HepG2 (cell line): ENCODE results near the gene RCE1. TPM values are rescaled to one million over a fixed set of nuclear protein-coding genes. Genes with fewer than 3 reads are reported as not detected.

Source experiments
- ATAC-seq: fragments of 200-7000 bp; cut with Tn5 transposase; 3 replicates; pipeline ENCODE4 v1.9.1; 2020; ENCODE audit warnings: mild to moderate bottlenecking, moderate library complexity
- BruUV-seq: library from RNA; stranded (reverse); fragments of 400-500 nt; replicated peaks from 2 replicates; lab custom pipeline; 2021; lab: Mats Ljungman, UMichigan
- CTCF ChIA-PET: fragments of 300-600 bp; formaldehyde crosslinking; extraction: SDS; loops from one replicate; lab custom pipeline; 2021; ENCODE audit warnings: low total read pairs, inconsistent platforms, low intra/inter-chr PET ratio; lab: Yijun Ruan, JAX
- POLR2A ChIA-PET: fragments of 350-600 bp; sonication (Branson Sonifier 250); formaldehyde crosslinking; loops from one replicate; lab custom pipeline; 2020; ENCODE audit warnings: antibody characterized with exemption, inconsistent platforms; lab: Yijun Ruan, JAX
- DNase-seq: peaks from one replicate; pipeline ENCODE4 v3.0.0-alpha.2; 2015; ENCODE audit warnings: low spot score
- FAIRE-seq: peaks from 3 replicates; lab custom pipeline; 2011; peaks lifted over from hg19 to GRCh38; lab: Jason Lieb, UNC
- H2AFZ ChIP-seq: one replicate; pipeline ENCODE4 v1.6.1; 2011; ENCODE audit warnings: low read length, inconsistent platforms
- H3K27ac ChIP-seq: fragments of 300-600 bp; 3 replicates; pipeline ENCODE4 v1.8.0; 2011; ENCODE audit warnings: mixed run types, mild to moderate bottlenecking, mixed read lengths, low read length, inconsistent platforms; ENCODE audit not compliant: insufficient read depth; ENCODE audit errors: extremely low read length
- H3K27me3 ChIP-seq, 2 experiments: fragments of 200-600 bp in 1 of 2; 2 replicates in 1 of 2; 3 replicates in 1 of 2; pipeline versions ENCODE4 v1.6.0 to v1.8.0; 2011; ENCODE audit warnings: low read length in 2 of 2, mild to moderate bottlenecking in 2 of 2, moderate library complexity in 2 of 2, inconsistent platforms in 1 of 2; ENCODE audit not compliant: insufficient read depth in 2 of 2, control insufficient read depth in 1 of 2
- H3K36me3 ChIP-seq, 2 experiments: fragments of 200-600 bp in 1 of 2; replicated peaks in 1 of 2; 2 replicates in 1 of 2; 3 replicates in 1 of 2; pipeline versions ENCODE4 v1.5.1 to v1.8.0; 2011; ENCODE audit warnings: low read length in 2 of 2, inconsistent platforms in 1 of 2; ENCODE audit not compliant: insufficient read depth in 2 of 2, control insufficient read depth in 1 of 2
- H3K4me1 ChIP-seq: 2 replicates; pipeline ENCODE4 v1.5.1; 2012; ENCODE audit warnings: low read length, inconsistent platforms; ENCODE audit not compliant: insufficient read depth
- H3K4me2 ChIP-seq: 2 replicates; pipeline ENCODE4 v1.6.0; 2011; ENCODE audit warnings: low read depth, low read length, inconsistent platforms
- H3K4me3 ChIP-seq, 3 experiments: fragments of 200-600 bp in 1 of 3; sonication (generic), shearing (Covaris generic) in 1 of 3; replicated peaks in 1 of 3; 2 replicates each; pipeline ENCODE4 v1.5.1; 2011 to 2016; ENCODE audit warnings: low read length in 3 of 3, inconsistent platforms in 2 of 3, low read depth in 2 of 3, mild to moderate bottlenecking in 2 of 3, control low read depth in 1 of 3, mixed read lengths in 1 of 3; ENCODE audit not compliant: insufficient read depth in 1 of 3
- H3K79me2 ChIP-seq: one replicate; pipeline ENCODE4 v1.6.1; 2011; ENCODE audit warnings: low read length, inconsistent platforms; ENCODE audit not compliant: insufficient read depth
- H3K9ac ChIP-seq: 2 replicates; pipeline ENCODE4 v1.6.0; 2011; ENCODE audit warnings: mild to moderate bottlenecking, low read depth, low read length, inconsistent platforms; ENCODE audit not compliant: insufficient read depth
- H3K9me3 ChIP-seq: 2 replicates; pipeline ENCODE4 v1.5.1; 2012; ENCODE audit warnings: mild to moderate bottlenecking, low read length
- H4K20me1 ChIP-seq: 2 replicates; pipeline ENCODE4 v1.6.0; 2011; ENCODE audit warnings: inconsistent platforms, mild to moderate bottlenecking, low read length, moderate library complexity; ENCODE audit not compliant: insufficient read depth
- KLF11 ChIP-seq: IDR thresholded peaks from 2 replicates; pipeline ENCODE4 v1.6.1; 2016; ENCODE audit warnings: missing compliant biosample characterization
- RERE ChIP-seq: IDR thresholded peaks from 2 replicates; pipeline ENCODE4 v1.6.1; 2016; ENCODE audit warnings: low read depth, missing genetic modification reagents, missing compliant biosample characterization
- ZNF20 ChIP-seq: sonication (generic); formaldehyde crosslinking; IDR thresholded peaks from 2 replicates; pipeline ENCODE4 v1.4.0; 2020; ENCODE audit warnings: mild to moderate bottlenecking, moderate library complexity, missing genetic modification reagents
- WGBS: methylation state at CpG from one replicate; pipeline ENCODE4 v1.1.6; 2017; ENCODE audit warnings: low lambda C conversion rate; 5-methylcytosine and 5-hydroxymethylcytosine counted together
- in situ Hi-C: cut with HindIII; loops from 2 replicates; pipeline ENCODE4 v1.10.0; 2017; ENCODE audit warnings: low pct_unique_long_range_greater_than_20kb; ENCODE audit not compliant: extremely low pct_ligation_motif_present
- intact Hi-C: fragments of 100-400 bp; cut with micrococcal nuclease; formaldehyde crosslinking; loops from one replicate; pipeline ENCODE4 v1.10.0; 2022; ENCODE audit not compliant: unreplicated experiment
- polyA plus RNA-seq, 8 experiments: library from polyadenylated mRNA; depleted of rRNA in 3 of 8; stranded (reverse) in 7 of 8; unstranded in 1 of 8; fragments of >200 nt; fragmentation: Illumina TruSeq in 4 of 8; extraction: Trizol in 4 of 8; gene quantifications; 2 replicates each; pipeline versions ENCODE4 v1.2.1 to v1.2.3, GENCODE V29; 2011 to 2016; ENCODE audit warnings: low read depth in 4 of 8, missing spikeins in 1 of 8, mixed read lengths in 1 of 8; ENCODE audit not compliant: insufficient read depth in 1 of 8
- total RNA-seq, 5 experiments: library from RNA; depleted of rRNA; stranded (reverse); fragments of >200 nt; fragmentation: Illumina TruSeq; extraction: Trizol; gene quantifications; 2 replicates each; pipeline ENCODE4 v1.2.3, GENCODE V29; 2016; ENCODE audit warnings: low read depth in 1 of 5
- TF ChIP-seq, protein P1 (sequence below): sonication (generic); formaldehyde crosslinking; IDR thresholded peaks from 2 replicates; pipeline ENCODE4 v1.4.0; 2020; ENCODE audit warnings: missing genetic modification reagents, low read depth, mild to moderate bottlenecking, borderline replicate concordance
- TF ChIP-seq, protein P2 (sequence below): sonication (generic); formaldehyde crosslinking; IDR thresholded peaks from 2 replicates; pipeline ENCODE4 v1.5.0; 2020; ENCODE audit warnings: missing genetic modification reagents, mild to moderate bottlenecking, borderline replicate concordance
- TF ChIP-seq, protein P3 (sequence below): sonication (generic); formaldehyde crosslinking; IDR thresholded peaks from 2 replicates; pipeline ENCODE4 v1.5.1; 2020; ENCODE audit warnings: mild to moderate bottlenecking, missing genetic modification reagents, moderate library complexity

RCE1 gene
- total and polyA plus RNA-seq, 2 of the 13 experiments (the other 11 are each of a cell fraction or from before 2014, with no cell fraction given): 22.2 to 22.4 TPM

GRCh38 chr11:66881451-66881835 is 38.2 kb downstream of the RCE1 start:
- Histone ChIP-seq H3K27me3 (no peaks in the 10 kb centered on the region), H2AFZ (no peak overlapping the region), H3K27ac (no peak overlapping the region), H3K36me3 (peaks cover 3% of the 10 kb centered on the region in 2 experiments; a peak in 3 of 5 replicates), H3K79me2 (peaks cover 33% of the 10 kb centered on the region), H3K4me2 (no peak overlapping the region), H3K4me1 (peaks cover 39% of the 10 kb centered on the region), H4K20me1 (peaks cover 28% of the 10 kb centered on the region; the same call in 1 of the 2 replicates), H3K9ac (no peak overlapping the region), H3K4me3 (no peak overlapping the region), H3K9me3 (no peaks in the 10 kb centered on the region)
- BruUV-seq: no TSS peak
- DNase-seq (no peak), FAIRE-seq (no peak), ATAC-seq (no peak)
- TF ChIP-seq KLF11 (no peak), RERE (CRISPR knock-in tag) (no peak), ZNF20 (no peak)
- TF ChIP-seq, protein P1, sequence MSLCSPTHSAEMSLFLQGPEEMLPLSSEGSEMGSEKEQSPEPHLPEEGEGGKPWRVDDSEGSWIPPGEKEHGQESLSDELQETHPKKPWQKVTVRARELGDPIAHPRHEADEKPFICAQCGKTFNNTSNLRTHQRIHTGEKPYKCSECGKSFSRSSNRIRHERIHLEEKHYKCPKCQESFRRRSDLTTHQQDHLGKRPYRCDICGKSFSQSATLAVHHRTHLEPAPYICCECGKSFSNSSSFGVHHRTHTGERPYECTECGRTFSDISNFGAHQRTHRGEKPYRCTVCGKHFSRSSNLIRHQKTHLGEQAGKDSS (CRISPR knock-in tag): no peak
- TF ChIP-seq, protein P2, sequence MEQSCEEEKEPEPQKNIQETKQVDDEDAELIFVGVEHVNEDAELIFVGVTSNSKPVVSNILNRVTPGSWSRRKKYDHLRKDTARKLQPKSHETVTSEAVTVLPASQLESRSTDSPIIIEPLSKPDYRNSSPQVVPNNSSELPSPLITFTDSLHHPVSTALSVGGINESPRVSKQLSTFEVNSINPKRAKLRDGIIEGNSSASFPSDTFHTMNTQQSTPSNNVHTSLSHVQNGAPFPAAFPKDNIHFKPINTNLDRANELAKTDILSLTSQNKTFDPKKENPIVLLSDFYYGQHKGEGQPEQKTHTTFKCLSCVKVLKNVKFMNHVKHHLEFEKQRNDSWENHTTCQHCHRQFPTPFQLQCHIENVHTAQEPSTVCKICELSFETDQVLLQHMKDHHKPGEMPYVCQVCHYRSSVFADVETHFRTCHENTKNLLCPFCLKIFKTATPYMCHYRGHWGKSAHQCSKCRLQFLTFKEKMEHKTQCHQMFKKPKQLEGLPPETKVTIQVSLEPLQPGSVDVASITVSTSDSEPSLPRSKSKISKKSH (CRISPR knock-in tag): no peak
- TF ChIP-seq, protein P3, sequence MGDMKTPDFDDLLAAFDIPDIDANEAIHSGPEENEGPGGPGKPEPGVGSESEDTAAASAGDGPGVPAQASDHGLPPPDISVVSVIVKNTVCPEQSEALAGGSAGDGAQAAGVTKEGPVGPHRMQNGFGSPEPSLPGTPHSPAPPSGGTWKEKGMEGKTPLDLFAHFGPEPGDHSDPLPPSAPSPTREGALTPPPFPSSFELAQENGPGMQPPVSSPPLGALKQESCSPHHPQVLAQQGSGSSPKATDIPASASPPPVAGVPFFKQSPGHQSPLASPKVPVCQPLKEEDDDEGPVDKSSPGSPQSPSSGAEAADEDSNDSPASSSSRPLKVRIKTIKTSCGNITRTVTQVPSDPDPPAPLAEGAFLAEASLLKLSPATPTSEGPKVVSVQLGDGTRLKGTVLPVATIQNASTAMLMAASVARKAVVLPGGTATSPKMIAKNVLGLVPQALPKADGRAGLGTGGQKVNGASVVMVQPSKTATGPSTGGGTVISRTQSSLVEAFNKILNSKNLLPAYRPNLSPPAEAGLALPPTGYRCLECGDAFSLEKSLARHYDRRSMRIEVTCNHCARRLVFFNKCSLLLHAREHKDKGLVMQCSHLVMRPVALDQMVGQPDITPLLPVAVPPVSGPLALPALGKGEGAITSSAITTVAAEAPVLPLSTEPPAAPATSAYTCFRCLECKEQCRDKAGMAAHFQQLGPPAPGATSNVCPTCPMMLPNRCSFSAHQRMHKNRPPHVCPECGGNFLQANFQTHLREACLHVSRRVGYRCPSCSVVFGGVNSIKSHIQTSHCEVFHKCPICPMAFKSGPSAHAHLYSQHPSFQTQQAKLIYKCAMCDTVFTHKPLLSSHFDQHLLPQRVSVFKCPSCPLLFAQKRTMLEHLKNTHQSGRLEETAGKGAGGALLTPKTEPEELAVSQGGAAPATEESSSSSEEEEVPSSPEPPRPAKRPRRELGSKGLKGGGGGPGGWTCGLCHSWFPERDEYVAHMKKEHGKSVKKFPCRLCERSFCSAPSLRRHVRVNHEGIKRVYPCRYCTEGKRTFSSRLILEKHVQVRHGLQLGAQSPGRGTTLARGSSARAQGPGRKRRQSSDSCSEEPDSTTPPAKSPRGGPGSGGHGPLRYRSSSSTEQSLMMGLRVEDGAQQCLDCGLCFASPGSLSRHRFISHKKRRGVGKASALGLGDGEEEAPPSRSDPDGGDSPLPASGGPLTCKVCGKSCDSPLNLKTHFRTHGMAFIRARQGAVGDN: no peak
- in situ Hi-C loops (no loop called here), intact Hi-C loops (no loop called here)
- 96% methylated on average over 4 of the region's 10 CpGs for WGBS
- POLR2A ChIA-PET: interaction anchor here (3.6 kb wide), 1 partner anchor 21 kb away, joined by 12 read pairs; no protein-coding TSS in a partner anchor
- CTCF ChIA-PET: no interaction called here
